Heart left ventricle (tissue), 13 donors: ENCODE measurements around the gene DOK5.

Source experiments
- POLR2A ChIP-seq, 2 donors: fragments of 450-650 bp; IDR thresholded peaks; one replicate each; pipeline ENCODE4 v1.6.1; 2017; ENCODE audit warnings: antibody characterized with exemption in 2 of 2, mild to moderate bottlenecking in 2 of 2, moderate library complexity in 2 of 2
- TF ChIP-seq, protein P1 (sequence below), 12 donors: fragments of 200-600 bp; sonication (generic) in 4 of 12; IDR thresholded peaks; one replicate each; pipeline versions ENCODE4 v1.5.0 to v1.8.0; 2018 to 2022; ENCODE audit warnings: antibody characterized with exemption in 12 of 12, mild to moderate bottlenecking in 5 of 12
- donor health status: ischemic (EF 13 %, LVEDD 7.1; RV severe dilation, severe dysfunction).
- donor health status: DM: no; HTN: yes; CAD: no.
- donor health status: DM: no; HTN: no; CAD: no.
- donor health status: ischemic (EF 25% LVEDD 6.9; RV normal size, moderate dysfunction).
- donor health status: ischemic (EF 25% LVEDD 5.7; RV mildly dilated, moderate dysfunction).
- donor health status: ischemic (EF 35%, LVEDD 5.7; RV mildly dilated, moderate dysfunction).
- donor health status: nonischemic (EF 11% LVEDD 7.7; RV severe dilation, severe dysfunction).
- donor health status: DM: yes; HTN: yes; CAD: no.
- donor health status: PGD.
- donor health status: ischemic (EF 29% LVEDD 5.4; RV normal size, mild dysfunction).
- donor health status: nonischemic (EF 23%, LVEDD 6.1; RV moderate dilation, normal function).

- TF ChIP-seq, protein P1, sequence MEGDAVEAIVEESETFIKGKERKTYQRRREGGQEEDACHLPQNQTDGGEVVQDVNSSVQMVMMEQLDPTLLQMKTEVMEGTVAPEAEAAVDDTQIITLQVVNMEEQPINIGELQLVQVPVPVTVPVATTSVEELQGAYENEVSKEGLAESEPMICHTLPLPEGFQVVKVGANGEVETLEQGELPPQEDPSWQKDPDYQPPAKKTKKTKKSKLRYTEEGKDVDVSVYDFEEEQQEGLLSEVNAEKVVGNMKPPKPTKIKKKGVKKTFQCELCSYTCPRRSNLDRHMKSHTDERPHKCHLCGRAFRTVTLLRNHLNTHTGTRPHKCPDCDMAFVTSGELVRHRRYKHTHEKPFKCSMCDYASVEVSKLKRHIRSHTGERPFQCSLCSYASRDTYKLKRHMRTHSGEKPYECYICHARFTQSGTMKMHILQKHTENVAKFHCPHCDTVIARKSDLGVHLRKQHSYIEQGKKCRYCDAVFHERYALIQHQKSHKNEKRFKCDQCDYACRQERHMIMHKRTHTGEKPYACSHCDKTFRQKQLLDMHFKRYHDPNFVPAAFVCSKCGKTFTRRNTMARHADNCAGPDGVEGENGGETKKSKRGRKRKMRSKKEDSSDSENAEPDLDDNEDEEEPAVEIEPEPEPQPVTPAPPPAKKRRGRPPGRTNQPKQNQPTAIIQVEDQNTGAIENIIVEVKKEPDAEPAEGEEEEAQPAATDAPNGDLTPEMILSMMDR (IDR thresholded peaks at IDR 0.05), result peak; percentile 64 to 87 (median 75)
- TF ChIP-seq POLR2A (IDR thresholded peaks at IDR 0.05), result no peak
These were observed 174.1 kb downstream of the DOK5 start for GRCh38 chr20:54649511-54649962.
